H1 (cell line): ENCODE measurements around the gene GID4. TPM values are rescaled to one million over a fixed set of nuclear protein-coding genes. Genes with fewer than 3 reads are reported as not detected.

Experiments used
- BACH1 ChIP-seq: IDR thresholded peaks from 2 replicates; pipeline ENCODE4 v1.6.1; 2012; ENCODE audit warnings: low read length, improper control_type of control experiment
- CREB1 ChIP-seq: IDR thresholded peaks from 2 replicates; pipeline ENCODE4 v1.6.1; 2012; ENCODE audit warnings: inconsistent platforms
- HDAC6 ChIP-seq: IDR thresholded peaks from one replicate; pipeline ENCODE4 v1.7.1; 2012; ENCODE audit warnings: low read depth, mild to moderate bottlenecking, inconsistent platforms, low read length, moderate library complexity
- KDM1A ChIP-seq: fragments of 200-600, 300-600 bp; sonication (generic); IDR thresholded peaks from 2 replicates; pipeline ENCODE4 v1.7.1; 2016; ENCODE audit warnings: mild to moderate bottlenecking, low read length, borderline replicate concordance
- KDM4A ChIP-seq: IDR thresholded peaks from one replicate; pipeline ENCODE4 v1.7.1; 2012; ENCODE audit warnings: low read depth, mild to moderate bottlenecking, moderate library complexity, low read length, inconsistent platforms; ENCODE audit not compliant: severe bottlenecking
- PHF8 ChIP-seq: fragments of 200-600 bp; sonication (generic); conservative IDR thresholded peaks from 2 replicates; pipeline ENCODE4 v1.7.1; 2012; ENCODE audit warnings: low read depth, mild to moderate bottlenecking, inconsistent platforms, low read length, moderate library complexity
- POLR2A ChIP-seq, 2 experiments: IDR thresholded peaks; 1 replicate in 1 of 2; 2 replicates in 1 of 2; pipeline ENCODE4 v1.6.1; 2011; ENCODE audit warnings: low read depth in 2 of 2, low read length in 2 of 2, mild to moderate bottlenecking in 2 of 2; ENCODE audit errors: control extremely low read depth in 1 of 2
- RBBP5 ChIP-seq: IDR thresholded peaks from 2 replicates; pipeline ENCODE4 v1.7.1; 2012; ENCODE audit warnings: low read depth, mild to moderate bottlenecking, inconsistent platforms, low read length, moderate library complexity, borderline replicate concordance
- RNF2 ChIP-seq: fragments of 200-900, 300-1000 bp; sonication (generic); IDR thresholded peaks from 2 replicates; pipeline ENCODE4 v1.7.1; 2016; ENCODE audit warnings: borderline replicate concordance, low read depth, mild to moderate bottlenecking, antibody characterized with exemption, low read length; ENCODE audit not compliant: poor library complexity, severe bottlenecking; ENCODE audit errors: missing control alignments
- SIX5 ChIP-seq: IDR thresholded peaks from 2 replicates; pipeline ENCODE4 v1.6.1; 2011; ENCODE audit warnings: mild to moderate bottlenecking, low read depth, low read length
- TBP ChIP-seq: IDR thresholded peaks from 2 replicates; pipeline ENCODE4 v1.6.1; 2011; ENCODE audit warnings: low read depth, low read length, improper control_type of control experiment
- polyA plus RNA-seq, 7 experiments: library from polyadenylated mRNA; depleted of rRNA in 3 of 7; stranded (reverse) in 5 of 7; unstranded in 2 of 7; fragments of >200 nt in 5 of 7; fragments of 200-250 nt in 2 of 7; gene quantifications; 1 replicate in 5 of 7; 2 replicates in 1 of 7; 4 replicates in 1 of 7; pipeline versions ENCODE4 v1.2.1 to v1.2.3, GENCODE V29; 2011 to 2013; ENCODE audit warnings: missing spikeins in 2 of 7, mixed read lengths in 2 of 7
- total RNA-seq: library from RNA; stranded (reverse); fragmentation: NEBNext Ultra II Directional; extraction: Animal tissue kit (Norgen Biotek cat#: 25700); gene quantifications from 2 replicates; pipeline ENCODE4 v1.2.1, GENCODE V29; 2021
- TF ChIP-seq, protein P1 (sequence below): IDR thresholded peaks from 2 replicates; pipeline ENCODE4 v1.6.1; 2012; ENCODE audit warnings: inconsistent platforms

Gene GID4
- total and polyA plus RNA-seq, 2 of the 8 experiments (the other 6 are each of a cell fraction or from before 2014, with no cell fraction given): 5.6 to 15.0 TPM

DNA sequence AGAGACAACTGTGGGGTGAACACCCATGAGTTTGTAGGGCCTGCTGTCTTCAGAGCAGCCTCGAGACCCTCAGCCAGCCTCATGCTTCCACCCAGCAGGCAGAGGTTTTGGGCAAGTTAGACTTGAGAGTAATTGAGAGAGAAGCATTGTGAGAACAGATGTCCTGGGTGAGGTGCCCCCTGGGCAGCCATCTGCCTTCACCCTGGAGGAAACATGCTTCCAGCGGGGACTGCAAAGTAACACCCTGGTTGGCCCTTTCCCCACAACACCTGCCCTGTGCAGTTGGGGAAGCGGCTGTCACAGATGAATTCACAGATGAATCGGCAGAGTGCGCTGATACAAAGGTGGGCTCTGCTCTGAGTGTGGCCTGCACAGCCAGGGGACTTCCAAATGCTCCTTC, 23.6 kb upstream of the GID4 start (continued):
- TF ChIP-seq POLR2A (IDR thresholded peaks at IDR 0.05; ENCODE audit: control extremely low read depth in 1 of 2, low read depth in 2 of 2, low read length in 2 of 2): no peak
- no peak for TF ChIP-seq BACH1
- TF ChIP-seq RBBP5: no peak
- no peak for TF ChIP-seq RNF2
- TF ChIP-seq PHF8: no peak
- no peak for TF ChIP-seq KDM4A
- TF ChIP-seq KDM1A: no peak
- no peak for TF ChIP-seq HDAC6
- TF ChIP-seq SIX5: no peak
- no peak for TF ChIP-seq TBP
- no peak for TF ChIP-seq CREB1
- TF ChIP-seq, protein P1, sequence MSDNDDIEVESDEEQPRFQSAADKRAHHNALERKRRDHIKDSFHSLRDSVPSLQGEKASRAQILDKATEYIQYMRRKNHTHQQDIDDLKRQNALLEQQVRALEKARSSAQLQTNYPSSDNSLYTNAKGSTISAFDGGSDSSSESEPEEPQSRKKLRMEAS: no peak
- TF ChIP-seq, all 59 proteins: peak for 0
